ENCODE data around the gene FAM168A. TPM values are rescaled to one million over a fixed set of nuclear protein-coding genes. Genes with fewer than 3 reads are reported as not detected.
A peak's percentile ranks its signal among the peaks of the same experiment; 100 is the strongest.

Gene FAM168A
- total RNA-seq, 1 donor from 2014 or later, result 21.4 TPM

DNA sequence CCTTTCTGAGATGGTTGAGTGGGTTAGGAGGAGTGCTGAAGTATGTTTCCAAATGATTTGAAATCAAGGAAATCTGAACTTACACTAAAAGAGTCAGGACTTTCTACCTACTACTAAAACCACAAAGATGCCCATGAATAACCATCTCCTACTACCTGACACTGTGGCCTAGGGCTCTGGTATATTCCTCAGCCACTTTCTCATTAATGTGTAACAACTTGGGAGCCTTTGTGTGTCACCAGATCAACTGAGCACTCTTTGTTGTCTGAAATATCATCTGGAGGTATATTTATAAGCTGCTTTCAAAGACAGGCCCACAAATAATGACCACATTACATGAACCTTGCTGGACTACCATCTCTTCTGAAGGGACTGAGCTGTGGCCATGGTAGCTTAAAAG, 177.8 kb downstream of the FAM168A start:
- intact Hi-C loops (cut with DNase I), result no loop called here

DNA sequence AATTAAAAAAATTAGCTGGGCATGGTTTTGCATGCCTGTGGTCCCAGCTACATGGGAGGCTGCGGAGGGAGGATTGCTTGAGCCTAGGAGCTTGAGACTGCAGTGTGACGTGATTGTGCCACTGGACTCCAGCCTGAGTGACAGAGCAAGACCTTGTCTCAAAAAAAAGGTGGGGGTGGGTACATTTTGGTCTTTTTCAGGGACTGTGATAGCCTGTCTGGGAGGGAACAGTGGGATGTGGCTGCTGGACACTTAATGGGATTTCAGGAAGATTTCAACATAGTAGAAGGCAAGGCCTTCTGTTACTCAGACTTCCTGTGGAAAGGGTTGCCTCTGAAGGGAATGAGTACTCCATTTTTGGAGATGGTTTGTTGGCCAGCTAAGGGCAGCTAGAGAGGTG, 181.1 kb downstream of the FAM168A start:
- H3K4me1 ChIP-seq, result peaks cover 16% of the 10 kb centered on the region
- H3K9me3 ChIP-seq, result no peaks in the 10 kb centered on the region
- intact Hi-C loops (cut with DNase I), result no loop called here
- H3K36me3 ChIP-seq, result no peaks in the 10 kb centered on the region
- TF ChIP-seq POLR2A (IDR thresholded peaks at IDR 0.05), result no peak
- TF ChIP-seq, protein P1, sequence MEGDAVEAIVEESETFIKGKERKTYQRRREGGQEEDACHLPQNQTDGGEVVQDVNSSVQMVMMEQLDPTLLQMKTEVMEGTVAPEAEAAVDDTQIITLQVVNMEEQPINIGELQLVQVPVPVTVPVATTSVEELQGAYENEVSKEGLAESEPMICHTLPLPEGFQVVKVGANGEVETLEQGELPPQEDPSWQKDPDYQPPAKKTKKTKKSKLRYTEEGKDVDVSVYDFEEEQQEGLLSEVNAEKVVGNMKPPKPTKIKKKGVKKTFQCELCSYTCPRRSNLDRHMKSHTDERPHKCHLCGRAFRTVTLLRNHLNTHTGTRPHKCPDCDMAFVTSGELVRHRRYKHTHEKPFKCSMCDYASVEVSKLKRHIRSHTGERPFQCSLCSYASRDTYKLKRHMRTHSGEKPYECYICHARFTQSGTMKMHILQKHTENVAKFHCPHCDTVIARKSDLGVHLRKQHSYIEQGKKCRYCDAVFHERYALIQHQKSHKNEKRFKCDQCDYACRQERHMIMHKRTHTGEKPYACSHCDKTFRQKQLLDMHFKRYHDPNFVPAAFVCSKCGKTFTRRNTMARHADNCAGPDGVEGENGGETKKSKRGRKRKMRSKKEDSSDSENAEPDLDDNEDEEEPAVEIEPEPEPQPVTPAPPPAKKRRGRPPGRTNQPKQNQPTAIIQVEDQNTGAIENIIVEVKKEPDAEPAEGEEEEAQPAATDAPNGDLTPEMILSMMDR (IDR thresholded peaks at IDR 0.05), result no peak
- TF ChIP-seq POLR2AphosphoS5 (IDR thresholded peaks at IDR 0.05; ENCODE audit: insufficient read depth in 1 of 2, low read depth in 1 of 2), result no peak
- no peaks in the 10 kb centered on the region for H3K27me3 ChIP-seq
- no peak overlapping the region for H3K27ac ChIP-seq
- DNase-seq (ENCODE audit: extremely low spot score in 2 of 2), result no peak
- no peak overlapping the region for H3K4me3 ChIP-seq

More for the DNA sequence above, 177.8 kb downstream of the FAM168A start:
- Histone ChIP-seq H3K27ac (no peak overlapping the region), H3K9me3 (no peaks in the 10 kb centered on the region), H3K4me1 (peaks cover 16% of the 10 kb centered on the region), H3K4me3 (no peak overlapping the region), H3K36me3 (no peaks in the 10 kb centered on the region), H3K27me3 (no peaks in the 10 kb centered on the region)
- DNase-seq (ENCODE audit: extremely low spot score in 2 of 2), result no peak
- TF ChIP-seq, protein P1 (IDR thresholded peaks at IDR 0.05), result no peak
- TF ChIP-seq POLR2A (IDR thresholded peaks at IDR 0.05) (no peak), POLR2AphosphoS5 (IDR thresholded peaks at IDR 0.05; ENCODE audit: insufficient read depth in 1 of 2, low read depth in 1 of 2) (no peak)

DNA sequence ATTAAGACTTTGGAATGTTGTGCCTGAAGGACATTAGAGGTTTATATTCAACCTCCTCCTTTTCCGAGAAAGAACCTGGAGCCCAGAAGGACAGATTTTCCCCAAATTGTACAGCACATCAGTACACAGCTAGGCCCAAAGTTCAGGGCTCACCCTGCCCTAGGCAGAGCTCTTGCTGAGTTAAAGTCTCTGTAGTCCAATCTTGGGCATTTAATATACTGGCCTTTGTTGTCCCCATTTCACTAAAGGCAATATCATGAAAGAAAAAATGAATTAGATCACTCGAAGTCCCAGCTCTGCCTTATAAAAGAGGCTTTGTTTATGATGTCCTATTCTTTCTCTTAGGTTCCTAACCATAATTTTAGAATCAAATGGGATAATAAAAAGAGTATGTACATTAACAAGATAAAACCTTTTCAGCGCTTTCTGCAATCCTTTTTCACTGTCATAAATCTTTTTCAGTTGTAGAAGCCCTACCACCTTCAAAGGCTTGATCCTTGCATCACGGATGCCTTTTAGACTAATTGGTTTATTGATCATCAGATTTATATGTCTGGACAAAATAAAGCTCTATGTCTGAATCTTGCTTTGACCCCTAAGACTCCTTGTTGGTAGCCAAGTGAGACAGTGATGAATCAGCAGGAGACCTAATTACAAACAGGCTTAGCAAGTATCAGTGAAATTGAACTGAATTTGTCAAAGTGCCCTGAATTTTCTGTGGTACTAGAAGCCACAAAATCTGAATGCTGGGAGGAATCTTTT, 181.9 kb downstream of the FAM168A start:
- no peak overlapping the region for H3K27ac ChIP-seq
- TF ChIP-seq POLR2A (IDR thresholded peaks at IDR 0.05) (no peak), POLR2AphosphoS5 (IDR thresholded peaks at IDR 0.05; ENCODE audit: insufficient read depth in 1 of 2, low read depth in 1 of 2) (no peak)
- TF ChIP-seq, protein P1 (IDR thresholded peaks at IDR 0.05), result no peak
- no peak for DNase-seq (ENCODE audit: extremely low spot score in 2 of 2)
- intact Hi-C loops (cut with DNase I), result no loop called here
- peaks cover 16% of the 10 kb centered on the region for H3K4me1 ChIP-seq
- H3K27me3 ChIP-seq, result no peaks in the 10 kb centered on the region
- peaks cover 0 to 1% of the 10 kb centered on the region in 2 donors for H3K36me3 ChIP-seq
- H3K4me3 ChIP-seq, result no peak overlapping the region
- no peaks in the 10 kb centered on the region for H3K9me3 ChIP-seq

DNA sequence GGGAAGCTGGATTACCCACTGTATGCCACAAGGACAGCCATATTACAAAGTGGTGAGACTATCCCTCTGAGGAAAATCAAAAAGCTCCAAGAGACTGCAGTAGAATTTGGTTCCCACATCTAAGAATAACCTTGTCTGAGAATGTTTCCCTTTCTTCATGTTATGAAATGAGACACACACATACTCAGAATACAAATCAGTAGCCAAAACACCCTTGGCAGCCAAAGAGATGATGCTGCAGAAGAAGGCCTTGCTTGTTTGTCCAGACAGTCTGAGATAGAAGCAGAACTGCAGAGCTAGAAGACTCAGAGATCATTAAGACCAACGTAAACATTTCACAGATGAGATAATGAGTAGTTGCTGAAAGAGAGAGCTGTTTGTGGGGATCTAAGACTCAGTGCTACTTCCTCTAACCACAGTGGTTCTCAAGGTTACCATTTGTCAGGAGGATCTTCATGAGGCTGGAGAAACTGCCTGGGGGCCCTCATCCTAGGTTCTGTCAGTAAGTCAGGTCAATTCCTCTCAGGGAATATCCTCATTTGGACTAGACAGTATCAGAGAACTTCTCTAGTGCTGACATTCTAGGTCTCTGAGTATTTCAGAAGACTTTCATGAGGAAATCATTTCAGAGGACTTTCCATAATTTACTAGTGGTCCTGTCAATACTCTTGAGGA, 182.8 kb downstream of the FAM168A start:
- H3K27ac ChIP-seq, result peak overlapping the region; percentile 24

More for the DNA sequence above, 182.8 kb downstream of the FAM168A start:
- peaks cover 0 to 5% of the 10 kb centered on the region in 2 donors for H3K36me3 ChIP-seq
- intact Hi-C loops (cut with DNase I), result loop anchor here (5.0 kb wide), 1 partner anchor 538 kb away; no protein-coding TSS in a partner anchor
- TF ChIP-seq, protein P1 (IDR thresholded peaks at IDR 0.05), result no peak
- TF ChIP-seq POLR2AphosphoS5 (IDR thresholded peaks at IDR 0.05; ENCODE audit: insufficient read depth in 1 of 2, low read depth in 1 of 2), result no peak
- TF ChIP-seq POLR2A (IDR thresholded peaks at IDR 0.05), result no peak
- H3K27me3 ChIP-seq, result no peaks in the 10 kb centered on the region
- no peaks in the 10 kb centered on the region for H3K9me3 ChIP-seq
- no peak overlapping the region for H3K4me3 ChIP-seq
- H3K4me1 ChIP-seq, result peaks cover 16% of the 10 kb centered on the region
- no peak for DNase-seq (ENCODE audit: extremely low spot score in 2 of 2)
